Testis (tissue), 2 donors: ENCODE data around the gene CDH11.

Experiments used
- CTCF ChIP-seq, 3 experiments: fragments of 450-650 bp in 2 of 3; fragments of 200-600 bp in 1 of 3; sonication (generic) in 1 of 3; IDR thresholded peaks; one replicate each; pipeline ENCODE4 v1.5.1; 2016 to 2019; ENCODE audit warnings: antibody characterized with exemption in 3 of 3, mild to moderate bottlenecking in 2 of 3, moderate library complexity in 1 of 3
- POLR2A ChIP-seq: fragments of 450-650 bp; IDR thresholded peaks from one replicate; pipeline ENCODE4 v1.6.1; 2017; ENCODE audit warnings: antibody characterized with exemption, mild to moderate bottlenecking, moderate library complexity

- no peak for TF ChIP-seq CTCF (IDR thresholded peaks at IDR 0.05)
- no peak for TF ChIP-seq POLR2A
Measured at GRCh38 chr16:65066651-65067050, 55.2 kb downstream of the CDH11 start.
